Femur (tissue), 1 donor: ENCODE data around the gene DNAAF9.

Source experiments
- DNase-seq: peaks from one replicate; pipeline ENCODE4 v3.0.0-alpha.2; 2017

DNAAF9 gene

GRCh38 chr20:3409417-3409816 is 1.9 kb upstream of the DNAAF9 start:
- no peak for DNase-seq

DNA sequence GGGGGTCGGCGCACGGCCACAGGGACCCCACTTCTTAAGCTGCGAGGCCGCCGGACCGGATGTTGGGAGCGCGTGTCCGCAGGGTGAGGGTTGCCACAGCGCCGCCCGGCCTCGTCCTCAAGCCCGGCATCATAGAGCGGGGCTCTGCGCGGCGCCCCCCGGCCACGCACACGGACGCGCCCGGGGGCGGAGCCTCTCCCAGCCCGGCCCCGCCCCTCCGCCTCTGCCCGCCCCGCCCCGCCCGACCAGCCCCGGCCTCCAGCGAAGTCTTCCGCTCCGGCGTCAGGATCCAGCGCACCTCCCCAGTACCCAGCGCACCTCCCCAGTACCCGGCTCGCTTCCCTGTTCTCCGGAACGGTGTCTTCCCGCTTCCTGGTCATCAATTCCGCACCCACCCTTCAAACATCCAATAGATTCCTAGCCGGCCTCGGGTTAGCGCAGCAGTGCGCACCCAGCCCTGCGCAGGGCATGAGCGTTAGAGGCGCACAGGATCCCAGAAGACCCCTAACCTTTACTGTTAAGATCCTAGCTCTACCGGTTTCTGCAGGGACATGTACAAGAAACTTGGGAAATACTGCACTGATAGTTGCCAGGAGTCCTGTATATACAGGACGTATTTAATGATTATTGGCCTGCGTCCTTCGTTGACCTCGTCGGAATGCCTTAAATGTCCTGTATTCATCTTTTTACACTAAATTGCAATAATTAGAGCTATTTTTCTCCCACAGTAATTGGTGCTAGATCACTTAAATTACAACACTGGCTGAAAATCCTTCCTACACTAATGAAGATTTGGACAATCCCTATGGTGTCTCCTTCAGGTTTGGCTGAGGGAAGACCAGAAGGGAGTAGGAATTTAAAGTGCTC is 535 bp upstream of the DNAAF9 start:
- DNase-seq = no peak

GRCh38 chr20:3406481-3407039 is 909 bp downstream of the DNAAF9 start:
- DNase-seq = peak; percentile 49

DNA sequence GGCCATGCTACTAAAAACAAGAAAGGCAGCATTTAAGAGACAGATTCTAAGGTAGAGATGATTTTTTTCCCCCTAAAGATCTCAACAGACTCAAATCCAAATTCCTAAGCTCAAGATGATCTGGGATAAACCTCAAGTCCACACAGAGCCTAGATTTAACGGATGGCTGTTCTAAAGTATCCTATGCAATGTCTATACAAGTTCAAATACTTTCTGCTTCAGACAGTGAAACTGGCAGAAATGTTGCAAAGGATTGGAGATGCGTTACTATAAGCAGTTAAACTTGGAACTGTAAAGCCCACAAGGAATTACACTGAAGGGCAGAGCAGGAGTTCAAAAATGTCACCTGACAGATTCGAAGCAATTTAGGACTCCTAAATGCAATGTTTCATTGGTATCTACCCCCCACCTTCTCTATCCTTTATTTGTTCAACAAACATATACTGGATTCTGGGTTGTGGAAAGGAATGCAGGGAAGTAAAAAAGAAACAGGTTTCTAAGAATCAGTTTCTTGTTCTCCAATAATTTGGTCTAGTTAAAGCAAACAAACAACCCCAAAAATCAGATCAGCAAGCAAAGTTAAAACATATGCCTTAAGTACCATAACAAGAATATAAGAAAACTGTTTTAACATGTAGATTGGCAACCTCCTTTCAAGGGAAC is 1.6 kb downstream of the DNAAF9 start:
- DNase-seq = no peak

DNA sequence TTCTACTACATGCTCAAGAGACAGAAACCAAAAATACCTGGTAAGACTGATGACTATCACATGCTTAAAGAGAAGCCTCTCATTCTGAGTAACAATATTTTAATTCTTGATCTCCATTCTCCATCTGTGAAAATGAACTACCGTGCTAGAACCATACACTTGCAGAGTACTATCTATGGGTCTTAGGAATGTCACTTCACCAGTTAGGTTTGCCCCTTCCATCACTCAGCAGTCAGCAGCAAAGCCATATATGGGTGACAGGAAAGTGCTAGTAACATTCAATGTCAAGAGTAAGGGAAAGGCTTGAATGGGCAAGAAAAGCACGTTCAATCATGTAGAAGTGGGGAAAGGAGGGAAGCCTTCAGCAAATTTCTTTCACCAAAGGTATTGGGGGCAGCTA is 2.3 kb downstream of the DNAAF9 start:
- DNase-seq = no peak

GRCh38 chr20:3404402-3404801 is 3.1 kb downstream of the DNAAF9 start:
- no peak for DNase-seq

- no peak for DNase-seq
Measured at GRCh38 chr20:3403741-3404140, 3.7 kb downstream of the DNAAF9 start.

DNA sequence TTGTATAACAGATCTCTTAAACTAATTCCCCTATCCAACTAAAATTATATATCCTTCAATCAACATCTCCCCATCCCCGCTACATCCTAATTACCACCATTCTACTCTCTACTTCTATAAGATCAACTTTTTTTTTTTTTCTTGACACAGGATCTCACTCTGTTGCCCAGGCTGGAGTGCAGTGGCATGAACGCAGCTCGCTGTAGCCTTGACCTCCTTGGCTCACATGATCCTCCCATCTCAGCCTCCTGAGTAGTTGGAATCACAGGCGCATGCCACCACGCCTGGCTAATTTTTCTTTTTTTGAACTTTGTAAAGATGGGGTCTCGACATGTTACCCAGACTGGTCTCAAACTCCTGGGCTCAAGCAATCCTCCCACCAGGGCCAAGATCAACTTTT is 5.0 kb downstream of the DNAAF9 start:
- no peak for DNase-seq

GRCh38 chr20:3400260-3401155 is 7.0 kb downstream of the DNAAF9 start:
- no peak for DNase-seq

- DNase-seq = no peak
Measured at GRCh38 chr20:3398681-3399252, 8.7 kb downstream of the DNAAF9 start.

DNA sequence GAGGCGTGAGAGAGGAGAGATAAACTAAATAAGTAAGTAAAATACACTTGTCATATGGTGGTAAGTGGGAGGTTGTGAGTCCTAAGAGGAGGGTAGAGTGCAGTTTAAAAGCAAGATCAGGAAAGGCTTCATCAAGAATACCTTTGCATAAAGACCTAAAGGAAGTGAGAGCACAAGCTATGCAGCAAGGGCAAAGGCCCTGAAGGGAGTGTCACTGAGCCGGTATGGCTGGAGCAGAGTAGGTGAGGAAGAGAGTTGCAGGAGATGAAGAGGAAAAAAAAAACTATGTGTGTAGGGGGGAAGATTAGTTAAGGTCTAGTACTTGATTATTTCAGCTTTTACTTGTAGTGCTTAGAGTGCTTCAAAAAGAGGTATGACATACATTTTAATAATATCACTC is 11.0 kb downstream of the DNAAF9 start:
- DNase-seq = no peak

DNA sequence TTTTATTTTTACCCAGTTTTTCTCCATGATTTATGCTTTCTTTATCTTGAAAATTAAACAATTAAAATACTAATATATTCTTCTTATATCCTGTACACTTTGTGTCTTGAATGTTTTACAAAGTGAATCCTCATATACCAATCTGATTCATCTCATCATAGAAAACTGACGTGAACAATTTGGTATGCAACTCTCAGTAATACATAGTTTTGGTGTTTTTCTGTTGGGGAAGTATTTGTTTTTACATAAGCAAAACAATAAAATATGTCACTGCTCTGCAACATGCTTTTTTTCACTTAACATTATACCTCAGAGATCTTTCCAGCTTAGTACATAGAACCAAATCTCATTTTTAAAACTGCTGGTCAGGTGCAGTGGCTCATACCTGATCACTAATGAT is 14.7 kb downstream of the DNAAF9 start:
- DNase-seq = no peak

DNA sequence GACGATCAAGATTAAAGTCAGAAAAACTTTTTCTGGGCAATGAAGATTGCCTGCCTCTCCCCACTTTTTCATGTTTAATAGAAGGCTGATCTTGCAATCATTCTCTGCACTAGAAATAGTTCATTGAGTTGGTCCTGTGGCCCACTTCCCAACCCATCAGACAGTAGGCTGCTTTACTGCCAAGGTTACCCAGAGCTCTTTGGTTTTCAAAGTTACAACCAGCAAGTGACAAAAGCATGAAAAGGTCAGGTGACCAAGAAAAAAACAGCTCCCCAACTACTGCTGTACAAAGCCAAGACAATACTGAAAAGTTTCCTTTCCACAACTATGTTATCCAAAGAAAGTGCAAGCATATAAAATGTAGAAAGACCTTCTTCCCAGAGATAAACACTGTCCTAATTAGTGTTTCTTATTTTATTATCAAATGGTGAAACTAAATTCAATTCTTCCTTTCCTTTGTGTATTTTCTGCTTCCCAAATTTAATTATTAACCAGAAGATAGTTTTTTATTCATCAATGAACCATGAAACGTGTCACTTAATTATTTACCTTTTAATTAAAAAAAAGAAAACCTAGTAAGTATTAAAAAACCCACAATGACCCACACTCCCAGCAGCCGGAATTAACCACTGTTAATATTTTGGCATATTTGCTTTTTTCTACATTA is 16.6 kb downstream of the DNAAF9 start:
- no peak for DNase-seq

GRCh38 chr20:3383878-3384495 is 23.5 kb downstream of the DNAAF9 start:
- DNase-seq = no peak

DNA sequence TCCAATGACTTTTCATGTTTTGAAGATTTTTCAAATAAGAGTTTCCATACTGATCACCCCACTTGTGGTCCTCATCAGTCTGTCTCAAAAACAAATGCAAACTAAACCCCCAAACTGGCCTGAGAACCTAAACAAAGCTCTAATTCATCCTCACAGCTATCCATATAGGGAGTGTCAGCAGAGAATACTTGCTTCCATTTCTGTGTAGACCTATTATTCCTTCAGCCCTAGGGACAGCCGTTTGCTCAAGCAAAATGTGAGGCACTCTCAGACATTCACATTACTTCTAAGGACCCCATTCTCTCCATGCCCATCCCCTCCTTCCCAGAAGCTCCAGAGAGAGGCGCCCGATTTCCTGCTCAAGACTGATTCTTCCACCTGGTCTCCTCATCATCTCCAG is 24.6 kb downstream of the DNAAF9 start:
- no peak for DNase-seq

- DNase-seq = no peak
Measured at GRCh38 chr20:3380228-3381070, 27.0 kb downstream of the DNAAF9 start.

GRCh38 chr20:3378138-3378537 is 29.3 kb downstream of the DNAAF9 start:
- DNase-seq = peak; percentile 26

DNA sequence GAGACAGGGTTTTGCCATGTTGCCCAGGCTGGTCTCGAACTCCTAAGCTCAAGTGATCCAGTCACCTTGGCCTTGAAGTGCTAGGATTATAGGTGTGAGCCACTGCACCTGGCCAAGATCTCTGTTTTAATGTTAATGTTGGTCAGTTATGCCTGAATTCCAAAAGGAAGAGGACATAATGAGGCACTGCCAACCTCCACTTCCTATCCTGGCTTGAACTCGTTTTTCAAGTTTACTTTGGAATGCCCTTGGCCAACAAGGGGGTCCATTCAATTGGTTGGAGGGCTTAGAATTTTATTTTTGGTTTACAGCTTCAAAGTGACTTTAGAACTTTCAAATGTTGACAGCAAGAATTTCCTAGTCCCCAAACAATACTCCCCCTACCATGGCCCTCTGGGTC is 29.8 kb downstream of the DNAAF9 start:
- DNase-seq = no peak

- no peak for DNase-seq
Measured at GRCh38 chr20:3374296-3374695, 33.2 kb downstream of the DNAAF9 start.

DNA sequence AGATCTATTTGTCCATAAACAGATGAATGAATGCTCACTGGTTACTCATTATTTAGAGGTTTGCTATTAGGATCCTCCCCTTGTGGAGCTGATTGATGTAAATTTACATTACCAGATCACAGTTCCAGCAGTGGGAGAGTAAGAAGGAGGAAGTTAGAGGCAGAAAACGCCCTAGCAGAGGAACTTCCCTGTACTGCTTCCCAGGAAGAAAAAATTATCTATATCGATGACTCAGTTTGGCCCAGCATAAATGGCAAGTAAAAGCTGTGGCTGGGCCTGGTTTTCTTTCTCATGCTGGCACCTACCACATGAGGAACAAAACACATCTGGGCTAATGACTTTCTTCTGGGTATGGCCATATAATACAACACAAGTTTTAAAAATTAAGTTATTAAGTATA is 35.7 kb downstream of the DNAAF9 start:
- DNase-seq = no peak

- no peak for DNase-seq
Measured at GRCh38 chr20:3367089-3367488, 40.4 kb downstream of the DNAAF9 start.
